GM15510 (cell line): ENCODE measurements around the gene SKOR2.

ENCODE experiments used
- POLR2A ChIP-seq: IDR thresholded peaks from 3 replicates; pipeline ENCODE4 v1.6.1; 2011; ENCODE audit warnings: borderline replicate concordance; ENCODE audit not compliant: insufficient read length; ENCODE audit errors: extremely low read depth

Gene SKOR2

DNA sequence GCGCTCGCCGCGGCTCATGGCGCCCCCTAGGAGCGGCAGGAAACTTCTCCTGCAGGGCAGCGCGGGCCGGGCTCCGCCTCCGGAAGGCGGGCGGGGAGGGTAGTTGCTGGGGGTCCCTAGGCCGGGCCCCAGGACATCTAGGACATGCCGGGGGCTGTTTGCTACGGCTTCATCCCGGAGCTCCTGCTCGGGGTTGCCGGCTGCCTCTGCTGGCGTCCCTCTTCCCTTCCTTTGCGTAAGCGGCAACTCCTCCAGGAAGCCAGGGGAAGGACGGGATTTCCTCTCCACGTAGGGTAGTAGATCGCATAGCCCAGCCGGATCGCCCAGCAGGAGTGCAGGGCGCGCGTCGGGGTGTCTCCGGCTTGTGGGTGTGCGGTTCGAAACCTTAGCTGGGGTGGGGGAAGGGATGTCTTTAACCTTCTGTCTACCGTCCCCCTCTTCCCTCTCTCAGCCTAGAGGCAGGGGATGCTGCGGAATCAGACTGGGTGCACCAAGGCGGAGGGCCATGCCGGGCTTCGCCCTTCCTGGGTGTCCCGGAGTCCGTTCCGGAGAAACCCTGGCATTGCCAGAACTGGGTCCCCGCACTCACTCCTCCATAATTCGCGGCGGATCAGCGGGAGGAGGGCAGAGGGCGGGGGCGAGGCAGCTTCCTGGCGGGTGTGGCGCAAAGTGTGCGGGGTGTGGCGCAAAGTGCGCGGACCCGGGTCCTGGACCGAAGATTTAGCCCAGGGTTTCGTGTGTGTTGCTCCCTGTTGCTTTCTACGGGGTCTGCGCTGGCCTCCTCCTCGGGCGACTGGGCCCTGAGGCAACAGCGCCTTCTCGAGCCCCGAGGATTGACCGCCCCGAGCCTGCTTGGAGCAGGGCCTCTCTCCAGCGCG lies 12.2 kb upstream of the SKOR2 start:
- TF ChIP-seq POLR2A: no peak

DNA sequence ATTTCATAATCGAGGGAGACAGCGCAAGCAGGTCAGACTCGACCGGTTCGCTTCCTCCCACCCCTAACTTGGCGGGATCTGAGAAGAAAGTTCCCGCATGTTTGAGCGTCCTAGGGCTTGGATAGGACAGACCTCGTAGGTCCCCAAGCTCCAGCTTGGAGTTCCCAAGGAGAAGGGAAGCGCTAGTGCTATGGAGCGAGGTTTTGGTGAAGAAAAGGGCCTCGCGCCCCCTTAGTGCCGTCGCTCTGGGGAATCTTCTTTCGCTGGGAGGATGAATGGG lies 11.6 kb upstream of the SKOR2 start:
- TF ChIP-seq POLR2A: no peak

DNA sequence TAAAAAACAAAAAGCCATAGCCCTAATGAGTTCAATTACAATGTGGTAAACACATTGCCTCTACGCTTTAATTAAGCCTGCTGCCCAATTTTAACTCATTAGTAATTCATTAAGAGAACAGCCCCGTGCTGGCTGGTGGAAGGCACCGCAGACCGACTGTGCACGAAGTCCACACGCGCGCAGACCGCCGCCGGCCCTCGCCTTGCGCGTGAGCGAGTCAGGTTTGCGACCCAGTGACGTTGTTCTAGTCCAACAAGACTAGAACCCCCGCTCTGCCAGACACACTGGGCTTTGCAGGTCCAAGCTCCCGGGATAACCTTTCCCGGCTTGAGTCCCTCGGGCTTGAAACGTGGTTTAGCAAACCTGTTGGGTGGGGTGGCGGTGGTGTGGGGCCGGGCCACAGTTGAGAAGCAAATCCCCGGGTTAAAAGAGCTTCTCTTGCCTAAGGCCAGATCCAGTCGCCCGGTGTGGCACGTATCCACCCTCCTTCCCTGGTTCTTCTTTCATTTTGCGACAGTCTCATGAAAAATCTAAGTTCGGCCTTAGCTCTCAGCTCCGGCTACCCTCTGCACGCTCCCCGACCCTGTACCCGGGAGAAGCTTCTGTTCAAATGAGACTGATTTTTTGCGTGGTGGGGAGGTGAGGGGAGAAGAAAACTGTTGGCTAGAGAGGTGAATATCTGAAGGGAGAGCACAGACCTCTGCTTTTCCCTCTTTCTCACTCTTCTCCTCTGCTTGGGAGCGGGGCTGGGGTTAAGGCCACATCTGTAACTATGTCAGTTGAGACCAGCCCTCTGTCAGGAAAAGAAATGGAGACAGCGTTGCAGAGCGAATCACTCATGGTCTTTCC lies 11.1 kb upstream of the SKOR2 start:
- TF ChIP-seq POLR2A: no peak

DNA sequence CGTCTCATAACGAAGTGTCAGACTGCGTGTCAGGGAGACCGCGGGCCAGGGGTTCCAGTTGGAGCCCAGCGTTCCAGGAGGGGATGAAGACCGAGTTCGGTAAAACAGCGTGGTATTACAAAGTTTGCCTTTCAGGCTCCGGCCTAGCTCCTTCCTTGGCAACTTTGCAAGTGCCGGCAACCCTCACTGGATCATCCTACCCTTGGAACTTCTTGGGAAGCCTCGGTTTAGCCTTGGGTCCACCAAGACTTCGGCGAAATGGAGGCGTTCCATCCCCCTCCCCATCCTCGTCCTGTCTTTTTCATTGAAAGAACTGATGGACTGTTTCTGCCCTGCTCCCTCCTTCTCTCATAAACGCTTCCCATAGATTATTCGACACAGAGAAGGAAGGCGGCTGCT lies 10.4 kb upstream of the SKOR2 start:
- no peak for TF ChIP-seq POLR2A

DNA sequence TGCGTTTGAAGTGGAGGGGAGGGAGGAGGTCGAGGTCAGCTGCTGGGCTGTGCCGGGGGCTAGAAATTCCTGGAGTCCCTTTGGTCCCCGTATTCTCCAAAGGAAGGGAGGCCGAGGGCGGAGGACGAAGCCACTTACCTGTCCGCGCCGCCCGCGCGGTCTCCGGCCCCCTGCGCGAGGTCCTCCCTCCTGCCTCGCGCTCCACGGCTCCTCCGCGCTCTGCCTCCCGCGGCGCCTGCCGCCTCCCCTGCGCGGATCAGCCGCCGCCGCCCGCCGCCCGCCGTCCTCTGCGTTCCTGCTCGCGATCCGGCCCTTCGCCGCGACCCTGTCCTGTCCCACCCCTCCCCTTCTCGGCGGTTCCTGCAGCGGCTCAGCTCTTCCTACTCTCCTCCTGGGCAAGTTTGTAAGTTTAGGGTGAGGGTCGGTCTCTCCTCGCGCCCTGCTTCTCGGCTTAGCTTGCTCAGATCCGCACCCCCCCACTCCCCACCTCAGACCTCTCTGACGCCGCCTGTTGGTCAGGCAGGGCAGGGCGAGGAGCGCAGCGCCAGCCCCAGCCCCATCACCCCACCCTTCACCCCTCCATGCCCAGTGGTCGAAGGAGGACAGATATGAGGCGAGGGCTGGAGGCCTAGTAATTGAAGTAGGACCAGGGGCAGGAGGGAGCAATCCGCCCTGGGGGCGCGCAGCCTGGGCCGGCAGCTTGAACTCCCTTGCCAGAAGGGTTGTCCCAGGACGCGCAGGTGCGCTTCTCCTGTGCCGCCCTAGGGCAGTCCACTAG lies 9.7 kb upstream of the SKOR2 start:
- no peak for TF ChIP-seq POLR2A

DNA sequence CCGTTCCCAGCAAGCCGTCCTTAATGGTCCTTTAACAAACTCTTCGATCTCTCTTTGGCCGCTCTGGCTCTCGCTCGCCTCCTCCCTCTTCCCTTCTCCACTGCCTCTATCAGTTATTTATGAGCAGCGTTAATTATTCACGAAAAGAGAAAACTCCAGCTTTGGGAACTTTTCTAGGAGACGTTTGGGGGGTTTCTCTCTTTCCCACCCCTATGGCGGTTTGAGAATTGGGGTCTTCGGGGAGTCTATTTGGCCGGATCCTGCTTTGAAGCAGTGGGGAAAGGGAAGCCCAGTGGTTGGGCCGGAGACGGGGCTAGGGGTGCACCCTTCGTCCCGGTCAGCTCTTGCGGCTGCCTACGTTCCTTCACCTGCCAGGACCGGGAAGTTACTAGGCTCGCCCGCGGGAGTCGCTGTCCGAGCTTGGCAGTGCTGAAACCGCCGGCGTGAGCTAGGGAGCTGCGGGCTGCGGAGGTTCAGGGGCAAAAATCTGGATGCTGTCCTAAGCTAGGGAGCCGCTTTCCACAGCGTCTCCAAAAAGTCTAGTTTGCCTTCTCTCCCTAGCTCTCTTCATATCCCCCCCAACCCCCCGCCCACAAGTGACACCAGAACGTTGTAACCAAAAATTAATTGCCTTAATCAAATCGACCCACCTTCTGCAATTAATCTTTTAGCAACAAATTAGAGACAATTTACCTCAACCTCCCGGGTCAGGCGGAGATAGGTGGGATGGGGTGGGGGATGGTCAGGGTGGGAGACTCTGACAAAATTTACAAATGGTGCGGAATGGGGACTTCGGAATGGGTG lies 8.9 kb upstream of the SKOR2 start:
- no peak for TF ChIP-seq POLR2A

DNA sequence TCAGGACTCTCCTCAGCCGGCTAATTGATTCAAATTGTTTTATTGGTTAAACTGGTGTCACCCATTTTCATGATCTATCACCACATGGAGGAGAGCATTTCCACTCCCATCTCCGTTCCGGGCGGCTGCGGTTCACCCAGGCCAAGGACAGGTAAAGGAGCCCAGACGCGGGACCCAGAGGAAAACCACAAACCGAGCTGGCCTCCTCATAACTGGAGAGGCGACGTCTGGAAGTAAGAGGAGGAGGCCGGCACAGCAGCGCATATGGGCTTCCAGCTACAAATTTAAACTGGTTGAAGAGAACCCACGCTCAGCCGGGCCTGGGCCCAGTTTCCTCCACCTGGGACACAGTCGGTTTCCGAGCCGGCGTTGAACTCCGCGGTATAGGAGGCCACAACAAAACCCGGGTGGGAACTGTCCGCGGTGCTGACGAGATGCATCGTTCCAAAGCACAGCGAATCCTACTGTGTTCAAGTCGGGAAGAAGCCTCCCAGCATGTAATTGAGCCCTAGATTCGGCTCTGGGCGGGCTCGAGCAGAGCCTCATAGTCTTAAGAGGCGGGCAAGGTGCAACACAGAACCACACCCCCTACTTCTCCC lies 3.0 kb upstream of the SKOR2 start:
- TF ChIP-seq POLR2A: no peak

DNA sequence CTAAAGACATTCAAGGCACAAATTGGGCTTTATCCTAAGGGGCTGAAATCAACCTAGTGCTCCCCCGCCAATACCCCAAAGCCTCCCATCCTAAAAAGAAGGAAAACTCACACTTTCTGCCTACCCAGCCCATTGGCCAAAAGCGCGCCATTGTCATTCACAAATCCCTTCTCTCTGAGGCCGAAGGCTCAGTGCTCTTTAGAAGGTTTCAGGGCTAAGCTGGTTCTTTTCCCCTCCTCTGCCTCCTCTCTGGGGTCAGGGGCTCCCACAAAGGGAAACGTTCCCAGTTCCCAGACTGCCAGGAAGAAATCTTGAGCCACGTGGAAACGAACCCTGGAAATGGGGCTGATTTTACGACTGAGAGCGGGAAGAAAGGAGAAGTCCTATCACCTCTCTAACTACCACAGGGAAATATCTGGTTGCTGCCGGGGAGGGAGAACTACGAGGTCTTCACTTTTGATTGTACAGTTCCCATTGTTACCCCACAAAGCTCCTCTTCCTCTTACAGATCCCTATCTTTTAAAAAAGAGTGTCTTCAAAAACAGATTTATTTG lies 1.7 kb upstream of the SKOR2 start:
- TF ChIP-seq POLR2A: no peak

DNA sequence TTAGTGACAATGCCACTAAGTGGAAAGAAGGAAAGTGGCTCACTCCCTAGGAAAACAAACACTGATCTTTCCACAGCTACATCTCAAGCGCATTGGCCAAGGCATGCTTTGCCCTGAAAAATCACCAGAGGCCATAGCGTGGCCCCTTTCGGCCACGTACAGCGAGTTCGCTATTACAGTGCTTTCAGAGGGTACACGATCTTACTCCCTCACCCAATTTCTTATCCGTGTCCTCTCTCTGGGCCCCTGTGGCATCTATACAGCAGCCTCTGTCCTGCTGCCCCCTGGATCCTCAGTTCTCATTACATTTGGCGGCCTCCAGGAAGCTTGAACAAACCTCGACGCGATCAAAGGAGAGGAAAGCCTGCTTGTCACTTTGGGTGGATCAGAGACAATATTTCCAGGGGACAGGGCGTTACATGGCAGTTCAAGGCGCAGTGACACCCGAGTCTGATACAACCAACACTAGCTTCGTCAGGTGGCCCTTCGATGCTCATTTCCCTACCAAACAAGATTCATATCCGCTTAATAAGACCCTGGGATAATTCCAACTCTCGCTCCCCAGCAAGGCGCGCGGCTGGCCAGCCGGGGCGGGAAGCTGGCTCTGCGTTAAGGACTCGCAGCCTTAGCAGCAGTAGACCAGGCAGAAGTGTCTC lies 941 bp downstream of the SKOR2 start:
- TF ChIP-seq POLR2A: no peak

DNA sequence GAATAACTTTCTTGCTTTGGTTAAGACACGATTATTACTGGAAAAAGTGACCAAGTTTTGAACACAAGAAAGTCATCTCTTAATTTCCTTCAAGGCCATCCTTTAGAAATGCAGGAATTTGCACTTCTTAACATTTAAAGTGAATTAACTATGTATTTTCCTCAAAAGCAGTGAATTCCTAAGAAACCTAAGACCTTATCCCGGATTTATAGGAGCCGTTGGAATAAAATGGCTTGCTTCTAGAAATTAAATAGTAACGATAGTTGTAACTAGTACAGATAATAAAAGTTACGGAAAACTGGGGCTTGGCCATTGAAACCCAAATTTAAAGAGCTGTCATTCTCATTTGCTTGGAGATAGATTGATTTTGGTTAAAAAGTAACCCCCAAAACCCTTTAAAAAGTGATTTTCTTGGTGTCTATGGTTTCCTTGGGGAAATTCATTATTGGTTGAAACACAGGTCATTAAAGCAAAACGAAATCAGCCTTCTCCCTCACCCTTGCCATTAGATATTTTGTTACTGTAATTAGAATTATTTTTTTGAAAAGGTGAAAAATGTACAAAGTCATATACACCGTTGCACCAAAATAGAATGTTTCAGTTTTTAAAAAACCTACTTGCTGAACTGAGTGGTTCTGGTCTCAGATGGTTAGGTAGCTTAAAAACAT lies 2.0 kb downstream of the SKOR2 start:
- no peak for TF ChIP-seq POLR2A

DNA sequence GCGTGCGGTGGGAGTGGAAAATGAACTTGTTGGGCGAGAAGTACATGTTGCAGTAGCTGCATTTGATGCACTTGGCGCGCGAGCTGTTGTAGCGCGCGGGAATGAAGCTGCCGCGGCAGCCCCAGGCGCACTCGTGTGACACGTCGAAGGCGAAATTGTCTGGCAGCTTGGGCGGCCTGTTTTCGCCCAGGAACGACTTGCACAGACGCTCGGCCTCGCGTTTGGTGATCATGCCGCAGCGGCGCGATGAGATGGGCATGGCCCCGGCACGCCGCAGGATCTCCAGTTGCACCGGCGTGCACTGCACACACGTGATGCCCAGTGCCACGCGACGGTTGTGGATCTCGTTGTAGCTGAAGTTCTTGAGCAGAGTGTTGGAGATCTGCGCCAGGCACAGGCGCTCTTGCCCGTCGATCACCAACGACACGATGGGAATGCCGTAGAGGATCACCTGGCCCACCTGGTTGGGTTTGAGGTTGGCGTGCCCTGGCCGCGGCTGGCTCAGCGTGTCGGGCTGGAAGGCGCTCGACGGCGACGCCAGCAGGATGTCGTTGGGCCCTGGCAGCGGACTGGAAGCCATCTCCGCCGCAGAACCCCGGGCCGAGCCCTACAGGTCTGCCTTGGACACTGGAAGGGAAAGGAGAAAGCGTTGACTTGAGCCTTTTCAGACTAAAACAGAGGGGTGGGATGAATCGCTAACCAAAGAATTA lies 2.7 kb downstream of the SKOR2 start:
- no peak for TF ChIP-seq POLR2A

DNA sequence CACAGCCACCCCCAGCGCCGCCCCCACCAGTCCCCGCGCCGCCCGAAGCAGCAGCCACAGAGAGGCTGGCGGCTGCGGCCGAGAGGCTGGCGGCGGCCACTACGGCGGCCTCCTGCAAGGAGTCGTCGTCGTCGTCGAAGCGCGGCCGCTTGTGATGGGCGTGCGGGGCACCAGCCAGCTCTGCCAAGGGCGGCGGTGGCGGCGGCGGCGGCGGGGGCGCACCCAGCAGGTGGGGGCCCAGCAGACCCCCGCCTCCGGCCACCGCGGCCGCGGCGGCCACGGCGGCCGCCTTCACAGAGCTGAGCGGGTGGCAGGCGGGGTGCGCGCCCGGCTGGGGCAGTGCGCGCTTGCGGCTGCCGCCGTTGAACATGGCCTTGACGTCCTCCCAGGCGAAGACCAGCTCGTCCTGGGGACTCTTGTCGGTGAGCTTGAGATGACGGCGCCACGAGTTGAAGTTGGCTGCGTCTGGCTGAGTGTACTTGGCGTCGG lies 3.3 kb downstream of the SKOR2 start:
- no peak for TF ChIP-seq POLR2A
